ENCODE data around the gene WARS2. TPM values are rescaled to one million over a fixed set of nuclear protein-coding genes. Genes with fewer than 3 reads are reported as not detected.

Gene WARS2
- total RNA-seq (14.8 TPM), polyA plus RNA-seq (ENCODE audit: insufficient read depth, low read depth, low replicate concordance) (13.9 TPM)
- long read RNA-seq, donor 1, partial matches to known transcripts, result 0 of 2 reads
- long read RNA-seq, donor 1, other reads (novel, unspliced or antisense), result 0 of 2 reads
- long read RNA-seq, donor 2, partial matches to known transcripts, result 0 of 4 reads
- long read RNA-seq, donor 2, other reads (novel, unspliced or antisense), result 0 of 4 reads
- long read RNA-seq, donor 3, partial matches to known transcripts, result 0 of 5 reads
- long read RNA-seq, donor 3, other reads (novel, unspliced or antisense), result 0 of 5 reads
- long read RNA-seq, donor 4, partial matches to known transcripts, result 0 of 1 reads
- long read RNA-seq, donor 4, other reads (novel, unspliced or antisense), result 0 of 1 reads
- long read RNA-seq, donor 5, partial matches to known transcripts, result 0 of 1 reads
- long read RNA-seq, donor 5, other reads (novel, unspliced or antisense), result 0 of 1 reads
- long read RNA-seq, donor 6, transcript WARS2-201 (6 exons, 2,800 nt), result major isoform, 7 of 9 reads
- long read RNA-seq, donor 6, partial matches to known transcripts, result 0 of 9 reads
- long read RNA-seq, donor 6, other reads (novel, unspliced or antisense), result 0 of 9 reads
- long read RNA-seq, donor 7, transcript WARS2-201 (6 exons, 2,800 nt), result major isoform, 5 of 9 reads
- long read RNA-seq, donor 7, partial matches to known transcripts, result 1 of 9 reads
- long read RNA-seq, donor 7, other reads (novel, unspliced or antisense), result 3 of 9 reads
- long read RNA-seq, donor 8, partial matches to known transcripts, result 0 of 3 reads
- long read RNA-seq, donor 8, other reads (novel, unspliced or antisense), result 0 of 3 reads
- long read RNA-seq, donor 9, partial matches to known transcripts, result 0 of 3 reads
- long read RNA-seq, donor 9, other reads (novel, unspliced or antisense), result 0 of 3 reads
- long read RNA-seq, donor 10, partial matches to known transcripts, result 11 of 16 reads
- long read RNA-seq, donor 10, other reads (novel, unspliced or antisense), result 0 of 16 reads

- TF ChIP-seq, protein P1, sequence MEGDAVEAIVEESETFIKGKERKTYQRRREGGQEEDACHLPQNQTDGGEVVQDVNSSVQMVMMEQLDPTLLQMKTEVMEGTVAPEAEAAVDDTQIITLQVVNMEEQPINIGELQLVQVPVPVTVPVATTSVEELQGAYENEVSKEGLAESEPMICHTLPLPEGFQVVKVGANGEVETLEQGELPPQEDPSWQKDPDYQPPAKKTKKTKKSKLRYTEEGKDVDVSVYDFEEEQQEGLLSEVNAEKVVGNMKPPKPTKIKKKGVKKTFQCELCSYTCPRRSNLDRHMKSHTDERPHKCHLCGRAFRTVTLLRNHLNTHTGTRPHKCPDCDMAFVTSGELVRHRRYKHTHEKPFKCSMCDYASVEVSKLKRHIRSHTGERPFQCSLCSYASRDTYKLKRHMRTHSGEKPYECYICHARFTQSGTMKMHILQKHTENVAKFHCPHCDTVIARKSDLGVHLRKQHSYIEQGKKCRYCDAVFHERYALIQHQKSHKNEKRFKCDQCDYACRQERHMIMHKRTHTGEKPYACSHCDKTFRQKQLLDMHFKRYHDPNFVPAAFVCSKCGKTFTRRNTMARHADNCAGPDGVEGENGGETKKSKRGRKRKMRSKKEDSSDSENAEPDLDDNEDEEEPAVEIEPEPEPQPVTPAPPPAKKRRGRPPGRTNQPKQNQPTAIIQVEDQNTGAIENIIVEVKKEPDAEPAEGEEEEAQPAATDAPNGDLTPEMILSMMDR (IDR thresholded peaks at IDR 0.05; ENCODE audit: borderline replicate concordance, extremely low read depth, insufficient read depth), result no peak
- H3K4me1 ChIP-seq (ENCODE audit: control insufficient read depth in 2 of 3, insufficient read depth in 2 of 3, low read depth in 1 of 3, low read length in 3 of 3), result peaks cover 5 to 19% (median 10%) of the 10 kb centered on the region in 3 donors
- DNase-seq, result peak; percentile 97 to 99 (median 98)
- H3K9me3 ChIP-seq (ENCODE audit: control insufficient read depth in 2 of 3, insufficient read depth in 1 of 3, low read length in 3 of 3), result no peaks in the 10 kb centered on the region
- intact Hi-C loops (cut with DNase I), result no loop called here
- H3K4me3 ChIP-seq (ENCODE audit: low read length in 3 of 3), result peak within 1 kb of the TSS; percentile 93 to 97 (median 95)
- H3K27ac ChIP-seq (ENCODE audit: low read depth in 2 of 2, low read length in 2 of 2), result peak within 1 kb of the TSS; percentile 99
- H3K9ac ChIP-seq (ENCODE audit: low read length in 3 of 3), result peak within 1 kb of the TSS; percentile 90 to 92 (median 92)
- no peaks in the 10 kb centered on the region for H3K27me3 ChIP-seq (ENCODE audit: control insufficient read depth, insufficient read depth, low read length)
- FAIRE-seq, result peak; percentile 32
- H3K36me3 ChIP-seq (ENCODE audit: control insufficient read depth in 2 of 3, insufficient read depth in 3 of 3, low read length in 3 of 3), result peaks cover 0 to 2% (median 0%) of the 10 kb centered on the region in 3 donors
These were observed at the start of gene WARS2 for GRCh38 chr1:119140177-119141019. Gene WARS2, minus strand, starts transcription at chr1:119140653. Its CDS starts 9 bp downstream, at chr1:119140644.

DNA sequence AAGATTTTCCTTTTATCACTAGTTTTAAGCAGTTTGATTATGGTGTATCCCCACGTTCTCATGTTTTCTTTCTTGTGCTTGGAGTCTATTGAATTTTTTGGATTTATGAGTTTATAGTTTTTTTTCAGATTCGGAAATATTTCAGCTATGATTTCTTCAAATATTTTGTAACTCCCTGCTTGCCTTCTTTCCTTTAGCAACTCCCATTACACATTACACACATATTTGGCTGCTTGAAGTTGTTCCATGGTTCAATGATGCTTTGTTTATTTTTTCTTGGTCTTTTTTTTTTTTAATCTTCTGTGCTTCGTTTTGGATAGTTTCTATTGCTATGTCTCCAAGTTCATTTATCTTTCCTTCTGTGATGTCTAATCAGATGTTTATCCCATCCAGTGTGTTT lies 48.5 kb upstream of the WARS2 start:
- H3K36me3 ChIP-seq (ENCODE audit: control insufficient read depth in 2 of 3, insufficient read depth in 3 of 3, low read length in 3 of 3), result no peaks in the 10 kb centered on the region
- H3K27me3 ChIP-seq (ENCODE audit: control insufficient read depth, insufficient read depth, low read length), result no peaks in the 10 kb centered on the region
- no peak overlapping the region for H3K9ac ChIP-seq (ENCODE audit: low read length in 3 of 3)
- no peak overlapping the region for H3K27ac ChIP-seq (ENCODE audit: low read depth in 2 of 2, low read length in 2 of 2)
- H3K9me3 ChIP-seq (ENCODE audit: control insufficient read depth in 2 of 3, insufficient read depth in 1 of 3, low read length in 3 of 3), result peaks cover 0 to 2% (median 1%) of the 10 kb centered on the region in 3 donors
- TF ChIP-seq, protein P1 (IDR thresholded peaks at IDR 0.05; ENCODE audit: borderline replicate concordance, extremely low read depth, insufficient read depth), result no peak
- FAIRE-seq (no peak), DNase-seq (no peak)
- H3K4me1 ChIP-seq (ENCODE audit: control insufficient read depth in 2 of 3, insufficient read depth in 2 of 3, low read depth in 1 of 3, low read length in 3 of 3), result no peaks in the 10 kb centered on the region
- intact Hi-C loops (cut with DNase I), result no loop called here
- no peak overlapping the region for H3K4me3 ChIP-seq (ENCODE audit: low read length in 3 of 3)

GRCh38 chr1:119187416-119187815 lies 47.0 kb upstream of the WARS2 start:
- FAIRE-seq (no peak), DNase-seq (no peak)
- Histone ChIP-seq H3K9ac (ENCODE audit: low read length in 3 of 3) (no peak overlapping the region), H3K36me3 (ENCODE audit: control insufficient read depth in 2 of 3, insufficient read depth in 3 of 3, low read length in 3 of 3) (no peaks in the 10 kb centered on the region), H3K9me3 (ENCODE audit: control insufficient read depth in 2 of 3, insufficient read depth in 1 of 3, low read length in 3 of 3) (peaks cover 0 to 2% (median 1%) of the 10 kb centered on the region in 3 donors), H3K27me3 (ENCODE audit: control insufficient read depth, insufficient read depth, low read length) (no peaks in the 10 kb centered on the region), H3K27ac (ENCODE audit: low read depth in 2 of 2, low read length in 2 of 2) (no peak overlapping the region), H3K4me3 (ENCODE audit: low read length in 3 of 3) (no peak overlapping the region), H3K4me1 (ENCODE audit: control insufficient read depth in 2 of 3, insufficient read depth in 2 of 3, low read depth in 1 of 3, low read length in 3 of 3) (no peaks in the 10 kb centered on the region)
- intact Hi-C loops (cut with DNase I), result no loop called here
- TF ChIP-seq, protein P1 (IDR thresholded peaks at IDR 0.05; ENCODE audit: borderline replicate concordance, extremely low read depth, insufficient read depth), result no peak
